HG02678 (cell line): ENCODE data around the gene ATG9A.

Source experiments
- ATAC-seq: cut with Tn5 transposase; IDR thresholded peaks from one replicate; pipeline ENCODE4 v1.9.1; 2021; ENCODE audit warnings: mild to moderate bottlenecking, moderate library complexity; ENCODE audit not compliant: unreplicated experiment

Gene ATG9A

DNA sequence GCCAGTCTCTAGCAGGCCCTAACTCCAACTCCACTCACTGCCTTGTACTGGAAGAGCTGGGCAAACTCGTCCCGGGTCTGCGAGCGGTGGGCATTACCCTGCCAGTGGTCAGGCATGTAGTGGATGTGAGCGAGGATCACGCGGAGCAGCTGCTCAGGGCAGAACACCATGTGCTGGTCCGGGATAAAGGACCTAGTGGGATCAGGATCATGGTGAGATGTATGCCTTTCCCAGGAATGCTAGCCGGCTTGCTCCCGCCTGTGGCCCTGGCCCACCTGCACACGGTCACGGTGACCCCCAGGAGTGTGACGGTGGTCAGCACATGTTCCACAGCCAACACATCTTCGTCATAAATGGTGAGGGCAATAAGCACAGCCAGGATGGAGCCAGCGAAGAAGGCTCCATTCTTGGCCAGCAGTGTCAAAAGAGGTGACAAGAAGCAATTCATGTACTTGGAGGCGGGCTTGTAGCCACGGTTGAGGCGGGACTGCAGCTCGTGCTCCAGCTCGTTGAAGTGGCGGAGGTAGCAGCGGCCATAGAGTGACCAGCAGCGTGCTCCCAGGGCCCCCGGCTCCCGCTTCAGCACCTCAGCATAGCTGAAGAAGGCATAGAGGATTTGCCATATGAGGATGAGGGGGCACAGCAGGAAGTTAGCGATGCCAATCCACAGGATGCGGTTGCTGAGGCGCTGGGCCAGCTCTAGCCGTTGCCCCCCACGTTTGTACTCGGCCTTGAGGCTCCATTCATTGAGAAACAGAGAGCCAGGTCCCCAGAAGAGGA, 5.4 kb downstream of the ATG9A start:
- no peak for ATAC-seq

DNA sequence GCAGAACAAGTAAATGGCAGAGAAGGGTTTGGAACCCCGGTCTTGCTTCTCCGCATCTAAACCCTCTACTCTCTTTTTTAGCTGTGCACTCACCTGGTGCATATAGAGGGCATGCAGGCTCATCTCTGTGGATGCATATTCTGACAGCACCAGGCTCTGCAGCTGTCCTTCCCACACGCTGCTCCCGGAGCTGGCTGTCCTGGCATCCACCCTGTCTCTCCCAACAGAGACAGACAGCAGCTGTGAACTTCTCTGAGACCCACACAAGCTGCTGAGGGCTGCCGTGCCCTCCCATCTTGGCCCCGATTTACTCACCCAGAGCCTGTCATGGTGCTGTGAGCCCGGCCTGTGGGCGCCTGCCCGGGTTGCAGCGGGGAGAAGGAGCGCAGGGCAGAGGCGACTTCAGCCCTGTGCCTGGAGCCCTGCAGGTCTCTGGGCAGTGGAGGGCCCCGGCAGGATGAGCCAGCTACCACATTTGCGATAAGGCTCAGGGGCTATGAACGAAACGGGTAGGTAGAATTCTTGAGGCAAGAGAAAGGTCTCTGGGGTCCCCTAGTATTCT, 7.4 kb downstream of the ATG9A start:
- ATAC-seq = no peak

DNA sequence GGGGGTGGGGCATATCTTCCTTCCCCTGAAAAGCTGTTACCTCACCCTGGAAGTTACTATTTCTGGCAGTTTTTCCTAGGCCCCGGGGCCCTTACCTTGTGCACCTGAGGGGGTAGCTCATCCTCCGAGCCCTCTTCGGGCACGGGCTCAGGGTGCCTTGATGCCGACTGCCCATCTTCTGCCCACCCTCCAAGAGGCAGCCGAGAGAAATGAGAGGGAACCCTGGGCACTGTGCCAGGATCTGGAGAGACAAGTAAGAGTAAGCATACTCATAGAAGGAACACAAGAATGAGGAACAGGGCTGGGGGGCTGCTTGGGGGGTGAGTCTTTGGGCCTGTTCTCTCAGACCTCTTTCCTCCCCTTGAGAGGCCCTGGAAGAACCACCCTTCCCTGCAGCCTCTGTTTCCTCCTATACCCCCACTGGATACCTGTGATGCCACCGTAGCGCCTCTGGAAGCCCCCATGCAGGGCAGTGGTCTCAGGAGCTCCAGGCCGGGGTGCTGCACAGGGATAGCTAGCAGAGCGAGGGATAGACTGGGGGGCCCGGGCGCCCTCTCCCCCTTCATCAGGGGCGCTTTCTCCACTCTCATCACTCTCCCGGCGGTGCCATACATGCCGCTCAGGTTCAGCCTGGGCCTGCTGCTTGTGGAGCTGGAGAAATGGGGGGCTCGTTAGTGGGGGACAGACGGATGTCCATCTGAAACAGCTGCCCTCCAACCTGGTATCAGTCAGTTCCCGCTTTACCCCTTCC, 8.6 kb downstream of the ATG9A start:
- ATAC-seq = no peak

DNA sequence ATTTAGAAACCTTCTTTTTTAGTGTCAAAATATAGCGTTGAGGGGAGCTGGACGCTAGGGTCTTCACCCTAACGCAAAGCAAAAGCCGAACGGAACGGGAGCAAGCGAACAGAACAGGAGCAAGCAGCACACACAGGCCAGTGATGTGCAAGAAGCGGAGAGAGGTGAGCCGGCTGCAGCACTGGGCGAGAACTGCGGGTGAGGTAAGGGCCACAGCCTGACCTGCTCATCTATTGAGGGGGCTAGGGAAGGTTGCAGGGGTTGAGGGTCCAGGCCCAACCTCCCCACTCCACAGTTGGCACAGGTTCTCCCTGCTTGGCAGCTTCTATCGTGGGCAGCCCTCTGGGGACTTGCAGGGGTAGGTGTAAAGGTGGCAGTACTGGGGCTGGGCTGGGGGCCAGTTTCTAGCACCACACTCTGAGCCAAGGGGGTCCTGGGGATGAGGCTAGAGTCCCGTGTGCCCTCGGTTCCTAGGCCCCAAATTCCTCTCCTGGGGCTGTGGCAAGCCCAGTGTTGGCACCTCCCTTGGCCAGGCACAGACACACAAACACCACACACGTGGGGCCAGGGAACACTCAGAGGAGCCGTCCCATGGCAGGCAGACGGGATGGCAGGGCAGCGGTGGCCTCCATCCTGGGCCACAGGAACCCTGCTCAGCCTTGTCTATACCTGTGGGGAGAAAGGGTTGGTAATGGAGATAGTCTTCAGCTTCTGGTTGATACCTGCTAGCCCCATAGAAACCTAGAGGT, 9.5 kb downstream of the ATG9A start:
- no peak for ATAC-seq

DNA sequence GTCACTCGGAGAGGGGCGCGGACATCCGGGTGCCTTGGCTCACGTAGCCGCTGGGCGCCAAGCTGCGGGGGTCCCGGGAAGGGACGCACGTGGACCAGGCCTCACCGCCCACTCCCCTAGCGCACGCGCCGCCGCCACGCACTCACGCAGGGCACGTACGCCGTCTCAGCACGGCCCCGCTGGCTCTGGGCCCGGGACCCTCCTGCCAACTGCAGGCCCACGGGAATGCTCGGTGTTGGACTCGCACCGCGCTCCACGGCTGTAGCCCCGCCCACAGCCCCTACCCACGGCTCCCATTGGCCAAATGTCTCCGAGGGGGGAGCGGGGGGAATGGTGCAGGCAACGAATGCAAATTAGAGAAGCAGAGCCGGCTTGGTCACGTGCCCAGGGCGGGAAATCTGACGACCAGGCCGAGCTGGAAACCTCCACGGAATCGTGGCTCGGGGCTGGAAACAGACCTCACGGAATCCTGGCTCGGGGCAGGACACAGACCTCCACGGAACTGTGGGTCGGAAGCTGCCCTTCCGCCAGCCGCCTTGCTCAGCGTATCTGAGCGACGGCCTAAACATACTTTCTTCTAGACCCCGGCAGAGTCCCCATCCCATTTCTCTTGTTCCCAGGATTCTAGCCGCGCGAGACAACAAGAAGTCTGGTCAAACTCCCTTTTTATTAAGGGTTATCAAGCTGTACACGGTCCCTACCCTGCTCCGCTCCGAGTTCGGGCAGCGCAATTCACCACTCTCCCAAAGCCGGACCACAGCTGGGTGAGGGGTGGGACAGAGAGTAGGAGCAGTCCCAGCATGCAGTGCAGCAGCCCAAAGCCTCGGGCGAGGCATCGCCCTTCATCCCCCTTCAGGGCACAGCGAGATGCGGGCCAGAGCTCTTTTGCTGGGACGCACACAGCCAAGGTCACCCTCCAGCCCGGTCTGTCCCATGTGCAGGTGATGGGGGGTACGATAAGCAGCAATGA, 10.4 kb downstream of the ATG9A start, which contains the start of gene ABCB6:
TSS of gene ABCB6 (minus strand) at position 227 of the 970 bp plus-strand sequence. CDS start 285 bp downstream, outside the sequence.
- ATAC-seq = peak; percentile 80

DNA sequence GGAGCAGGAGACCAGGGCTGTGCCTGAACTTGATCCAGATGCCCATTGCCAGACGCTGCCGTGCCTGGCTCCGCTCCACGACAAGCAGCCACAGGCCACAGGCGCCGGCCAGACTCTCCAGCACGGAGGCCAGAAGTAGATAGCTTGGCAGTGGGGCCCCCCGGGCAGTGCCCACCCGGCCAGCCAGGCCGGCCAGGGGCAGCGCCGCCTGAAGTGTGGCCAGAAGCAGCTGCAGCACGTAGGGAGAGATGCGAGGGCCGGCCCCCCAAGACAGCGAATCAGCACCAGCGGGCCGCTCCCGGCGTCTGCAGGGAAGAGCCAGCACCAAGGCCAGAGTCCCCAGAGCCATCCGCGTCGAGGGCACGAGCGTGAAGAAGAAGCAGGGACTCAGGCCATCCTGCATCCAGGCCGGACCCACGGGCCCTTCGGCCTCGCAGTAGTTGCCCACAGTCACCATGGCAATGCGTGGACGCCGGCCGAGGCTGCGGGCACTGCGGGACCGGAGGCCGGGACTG, 11.2 kb downstream of the ATG9A start:
- ATAC-seq = peak; percentile 21

DNA sequence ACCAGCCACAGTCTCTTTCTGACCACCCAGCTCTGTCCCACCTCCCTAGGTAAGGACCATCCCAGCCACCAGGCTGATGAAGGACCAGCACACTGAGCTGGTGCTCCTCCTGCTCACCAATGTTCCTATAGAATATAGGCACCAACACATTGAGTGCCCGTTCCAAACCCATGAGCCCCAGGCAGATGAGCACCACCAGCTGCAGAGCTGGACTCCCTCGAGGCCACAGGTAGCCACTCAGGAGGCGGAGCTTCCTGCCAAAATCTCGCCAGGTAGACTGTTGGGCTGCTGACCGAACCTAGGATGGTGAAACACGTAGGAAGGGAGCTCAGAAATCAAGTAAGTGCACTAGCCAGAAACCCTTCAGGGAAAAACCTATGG, 12.9 kb downstream of the ATG9A start:
- ATAC-seq = no peak

DNA sequence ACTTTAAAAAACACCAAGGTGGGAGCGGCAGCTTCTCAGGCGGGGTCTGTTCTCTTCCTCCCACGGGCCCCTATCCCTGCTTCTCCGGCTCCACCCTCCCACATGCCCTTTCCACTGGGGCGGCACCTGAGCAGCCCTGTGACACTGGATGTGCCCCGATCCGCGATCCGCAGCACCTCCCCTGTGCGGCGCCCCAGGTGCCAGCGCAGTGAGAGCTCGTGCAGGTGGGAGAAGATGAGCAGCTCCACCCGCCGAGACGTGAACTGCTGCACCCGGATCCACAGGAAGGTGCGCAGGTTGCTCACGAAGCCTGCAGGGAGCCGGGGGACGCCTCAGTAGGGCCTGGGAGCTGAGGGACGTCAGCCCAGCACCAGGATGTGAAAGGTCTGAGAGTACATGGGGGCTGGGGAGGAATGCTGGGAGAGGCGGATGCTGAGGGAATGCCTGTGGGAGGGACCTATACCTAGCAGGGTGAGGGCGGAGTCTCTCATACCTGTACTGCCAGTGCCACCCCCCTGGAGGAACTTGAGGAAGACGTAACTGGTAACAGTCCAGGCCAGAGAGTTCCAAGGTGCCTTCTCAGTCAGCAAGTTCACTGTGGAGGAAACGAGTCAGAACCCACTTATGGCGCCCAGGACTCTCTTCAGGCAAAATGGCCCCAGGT, 13.4 kb downstream of the ATG9A start:
- no peak for ATAC-seq

DNA sequence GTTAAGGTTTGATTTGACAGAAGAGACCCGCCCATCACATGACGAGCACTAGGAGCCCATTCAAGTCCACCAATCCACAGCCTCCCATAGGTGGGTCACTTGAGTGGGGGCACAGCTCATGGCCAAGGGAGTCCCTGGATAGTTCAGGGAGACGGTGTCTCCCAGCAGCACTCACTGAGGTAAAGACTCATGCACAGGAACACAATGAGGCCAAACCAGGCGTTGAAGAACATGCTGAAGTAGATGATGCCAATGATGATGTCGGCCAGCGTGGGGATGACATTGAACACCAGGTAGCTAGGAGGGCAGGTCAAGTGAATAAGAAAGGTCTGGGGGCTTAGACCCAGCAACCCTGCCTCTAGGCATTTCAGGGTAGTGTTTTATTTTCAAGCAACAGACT, 14.7 kb downstream of the ATG9A start:
- ATAC-seq = no peak

DNA sequence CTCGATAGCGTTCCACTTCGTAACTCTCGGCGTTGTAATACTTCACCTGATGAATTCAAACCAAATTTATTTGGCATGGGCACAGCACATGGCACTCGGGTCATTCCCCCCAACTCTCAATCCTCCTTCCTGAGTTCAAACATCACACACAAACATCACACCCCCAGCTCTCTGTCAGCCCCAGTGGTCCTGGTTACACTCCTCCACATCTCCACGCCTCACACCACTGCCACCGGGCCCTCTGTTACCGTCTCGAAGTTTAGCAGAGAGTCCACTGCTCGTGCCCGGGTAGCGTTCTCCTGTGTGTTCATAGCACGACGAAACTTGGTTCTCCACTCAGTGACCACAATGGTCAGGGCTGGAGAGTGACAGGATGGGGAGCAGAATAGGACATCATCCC, 15.3 kb downstream of the ATG9A start:
- ATAC-seq = no peak

DNA sequence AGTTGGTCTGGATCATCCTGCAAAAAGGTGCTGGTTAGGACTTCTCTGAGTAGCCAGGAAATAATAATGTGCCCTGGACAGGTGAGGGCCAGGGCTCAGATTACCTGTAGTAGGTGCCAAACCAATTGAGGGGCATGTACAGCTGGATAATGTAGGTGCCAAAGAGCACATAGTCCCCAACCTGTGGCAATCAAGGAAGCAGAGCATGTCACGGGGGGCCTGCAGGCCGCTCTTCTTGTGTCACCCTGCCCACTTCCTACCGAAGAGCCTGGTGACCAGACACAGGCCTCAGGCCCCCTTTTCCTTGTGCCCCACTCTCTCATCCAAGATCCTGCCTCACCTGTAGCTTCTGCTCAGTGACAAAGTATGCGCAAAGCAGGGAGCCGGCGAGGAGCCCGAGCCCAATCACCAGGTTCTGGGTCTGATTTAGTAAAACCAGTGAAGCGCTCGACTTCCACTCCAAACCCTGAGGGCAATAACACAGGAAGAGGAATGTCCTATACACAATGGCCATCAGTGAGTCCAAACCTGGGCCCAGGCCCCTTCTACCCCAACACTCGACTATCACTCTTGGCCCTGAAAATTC, 15.9 kb downstream of the ATG9A start:
- no peak for ATAC-seq

DNA sequence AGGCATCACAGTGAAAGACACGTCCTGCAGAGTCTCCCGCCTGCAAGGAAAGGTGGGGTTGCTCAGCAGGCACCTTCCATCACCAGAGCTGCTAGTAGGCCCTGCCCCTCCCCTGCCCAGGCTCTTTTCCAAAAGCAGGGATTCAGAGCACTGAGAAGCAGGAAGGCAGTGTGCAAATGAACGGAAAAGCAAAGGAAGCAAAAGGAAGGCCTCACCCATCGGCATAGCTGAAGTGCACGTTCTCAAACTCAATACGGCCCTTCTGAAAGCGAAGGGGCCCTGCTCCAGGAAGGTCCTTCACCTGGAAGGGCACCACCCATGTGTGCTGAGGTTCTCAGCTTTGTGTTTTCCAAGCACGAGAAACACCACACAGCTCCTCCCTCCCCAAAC, 16.4 kb downstream of the ATG9A start:
- no peak for ATAC-seq

DNA sequence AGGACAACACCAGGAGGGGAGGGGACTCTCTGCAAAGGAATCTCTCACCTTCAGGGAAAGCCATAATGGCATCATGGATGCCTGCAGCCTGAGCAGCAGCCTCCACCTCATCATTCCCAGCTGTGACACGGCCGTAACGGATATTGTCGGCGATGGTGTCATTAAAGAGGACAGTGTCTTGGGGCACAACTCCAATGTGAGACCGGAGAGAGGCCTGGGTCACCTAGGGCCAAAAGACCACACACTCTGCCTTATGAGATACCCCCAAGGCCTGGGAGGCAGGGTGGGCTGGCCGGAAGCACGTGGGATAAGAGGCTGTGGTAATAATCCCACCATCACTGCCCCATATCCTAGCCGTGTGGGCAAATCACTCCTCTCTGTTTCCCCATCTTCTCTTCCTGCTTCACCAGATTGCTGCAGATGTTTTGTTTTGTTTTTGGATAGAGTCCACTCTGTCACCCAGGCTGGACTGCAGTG, 18.5 kb downstream of the ATG9A start:
- ATAC-seq = no peak

DNA sequence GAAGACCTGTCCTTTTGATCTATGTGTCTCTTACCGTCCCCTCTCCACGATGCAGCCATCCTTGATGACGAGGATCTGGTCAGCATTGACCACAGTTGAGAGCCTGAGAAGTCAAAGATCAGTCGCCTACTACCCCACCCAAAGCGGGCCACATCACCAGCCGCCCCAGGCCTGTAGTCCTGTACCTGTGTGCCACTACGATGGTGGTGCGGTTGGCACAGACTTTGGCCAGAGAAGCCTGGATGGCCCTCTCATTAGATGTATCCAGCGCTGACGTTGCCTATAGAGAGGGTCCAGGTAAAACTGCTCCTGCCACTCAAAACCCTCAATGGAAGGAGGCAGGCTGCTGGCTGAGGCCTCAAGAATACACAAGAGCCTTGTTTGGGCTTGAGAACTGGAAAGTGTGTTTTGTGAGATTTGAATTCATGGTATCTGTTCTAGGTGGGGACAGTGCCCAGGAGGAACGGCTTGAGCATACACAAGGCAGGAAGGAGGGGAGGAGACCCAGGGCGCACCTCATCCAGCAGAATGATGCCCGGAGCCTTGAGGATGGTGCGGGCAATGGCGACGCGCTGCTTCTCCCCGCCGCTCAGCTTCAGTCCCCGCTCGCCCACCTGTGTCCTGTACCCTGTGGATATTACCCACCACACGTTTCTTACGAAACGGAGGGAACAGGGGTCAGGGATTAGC, 19.1 kb downstream of the ATG9A start:
- ATAC-seq = no peak

DNA sequence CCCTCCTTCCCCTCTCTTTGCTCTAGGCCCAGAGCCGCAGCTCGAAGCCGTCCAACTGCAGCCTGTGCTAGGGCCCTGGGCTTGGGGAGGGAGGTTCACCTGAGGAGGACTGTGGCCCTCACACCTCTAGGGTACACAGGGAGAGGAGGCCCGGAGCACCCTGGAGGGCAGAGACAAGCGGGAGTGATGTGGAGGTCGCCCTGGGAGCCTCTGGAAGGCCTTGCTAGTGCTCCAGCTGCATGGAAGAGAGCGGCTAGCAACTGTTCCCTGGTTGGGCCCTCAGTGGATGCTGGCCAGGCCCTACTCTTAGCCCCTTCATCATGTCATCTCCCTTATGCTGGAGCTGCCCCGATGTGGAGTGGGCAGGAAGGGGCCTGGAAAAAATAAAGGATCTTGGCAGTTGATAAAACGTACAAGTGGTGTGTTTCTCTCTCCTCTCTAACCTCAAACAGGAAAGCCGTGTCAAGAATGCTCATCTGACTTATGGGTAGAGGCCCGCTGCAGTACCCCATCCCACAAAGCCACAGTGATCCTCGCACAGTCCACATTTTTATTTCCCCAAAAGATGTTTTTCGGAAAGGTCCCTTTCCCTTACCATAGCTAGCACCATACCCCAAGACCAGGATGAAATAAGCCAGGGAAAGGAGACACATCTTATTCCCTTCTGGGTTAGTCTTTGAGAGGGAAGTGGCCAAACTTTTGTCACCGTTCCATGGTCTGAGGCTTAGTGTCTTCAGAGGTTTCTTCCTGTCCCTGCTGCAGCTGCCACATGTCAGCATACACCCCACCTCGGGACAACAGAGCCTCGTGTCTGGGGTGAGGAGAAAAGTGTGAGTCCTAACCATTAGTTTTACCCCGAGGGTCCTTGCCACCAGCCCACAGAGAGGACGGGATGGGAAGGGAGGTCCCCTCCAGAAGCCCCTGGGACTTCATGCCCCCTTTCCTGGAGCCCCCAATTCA, 19.9 kb downstream of the ATG9A start:
- no peak for ATAC-seq

DNA sequence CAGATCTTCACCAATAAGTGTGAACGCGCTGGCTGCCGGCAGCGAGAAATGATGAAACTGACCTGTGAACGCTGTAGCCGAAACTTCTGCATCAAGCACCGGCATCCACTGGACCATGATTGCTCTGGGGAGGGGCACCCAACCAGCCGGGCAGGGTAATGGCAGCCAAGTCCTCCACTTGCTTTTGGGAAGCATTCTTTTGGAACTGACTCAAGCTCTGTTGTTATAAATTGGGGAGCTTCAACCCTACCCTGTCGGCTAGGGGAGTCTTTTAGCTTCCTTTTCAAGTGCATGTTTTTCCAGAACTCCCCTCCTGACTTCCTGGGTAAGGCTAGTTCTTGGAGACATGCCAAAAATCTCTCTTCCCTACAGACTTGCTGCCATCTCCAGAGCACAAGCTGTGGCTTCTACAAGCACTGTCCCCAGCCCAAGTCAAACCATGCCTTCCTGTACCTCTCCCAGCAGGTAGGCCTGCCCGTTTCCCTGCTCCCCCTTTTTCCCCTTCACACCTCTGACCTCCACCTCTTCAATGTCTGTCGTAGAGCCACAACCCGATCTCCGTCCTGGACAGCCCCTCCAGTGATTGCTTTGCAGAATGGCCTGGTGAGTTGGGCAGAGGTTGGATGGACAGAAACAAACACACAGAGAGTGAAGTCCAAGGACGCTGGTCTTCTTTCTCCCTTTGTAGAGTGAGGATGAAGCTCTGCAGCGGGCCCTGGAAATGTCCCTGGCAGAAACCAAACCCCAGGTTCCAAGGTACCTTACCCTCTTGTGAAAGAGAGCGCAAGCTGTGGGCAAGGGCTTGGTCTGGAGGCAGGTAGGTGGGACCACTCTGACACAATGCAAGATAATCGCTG, 21.3 kb downstream of the ATG9A start:
- ATAC-seq = no peak
